Naive B cell (primary cell): ENCODE results near the gene SURF2. TPM values are rescaled to one million over a fixed set of nuclear protein-coding genes. Genes with fewer than 3 reads are reported as not detected.

Experiments used
- ATAC-seq, 2 donors: fragments of 150-1000 bp; cut with Tn5 transposase; 2 replicates each; pipeline ENCODE4 v1.10.0; 2021; ENCODE audit warnings: low read depth in 2 of 2, mild to moderate bottlenecking in 2 of 2, moderate library complexity in 2 of 2
- DNase-seq: peaks from one replicate; pipeline ENCODE4 v3.0.0; 2022
- H3K27ac Mint-ChIP-seq, 6 donors: one replicate each; pipeline ENCODE4 v1.8.0; 2020 to 2022; ENCODE audit warnings: mild to moderate bottlenecking in 6 of 6, mixed read lengths in 6 of 6, moderate library complexity in 5 of 6, inconsistent platforms in 2 of 6
- H3K27me3 Mint-ChIP-seq, 3 donors: one replicate each; pipeline ENCODE4 v1.8.0; 2021 to 2022; ENCODE audit warnings: mixed read lengths in 3 of 3, mild to moderate bottlenecking in 1 of 3
- H3K36me3 Mint-ChIP-seq, 2 donors: one replicate each; pipeline ENCODE4 v1.8.0; 2020 to 2022; ENCODE audit warnings: mixed read lengths in 2 of 2, inconsistent platforms in 1 of 2, mild to moderate bottlenecking in 1 of 2
- H3K4me1 Mint-ChIP-seq, 3 donors: one replicate each; pipeline ENCODE4 v1.8.0; 2020 to 2022; ENCODE audit warnings: mixed read lengths in 3 of 3, inconsistent platforms in 1 of 3, mild to moderate bottlenecking in 1 of 3, moderate library complexity in 1 of 3
- H3K4me3 Mint-ChIP-seq, 8 donors: one replicate each; pipeline ENCODE4 v1.8.0; 2020 to 2022; ENCODE audit warnings: mild to moderate bottlenecking in 8 of 8, mixed read lengths in 8 of 8, moderate library complexity in 8 of 8, inconsistent platforms in 2 of 8
- H3K9me3 Mint-ChIP-seq, 7 donors: one replicate each; pipeline ENCODE4 v1.8.0; 2020 to 2022; ENCODE audit warnings: mixed read lengths in 7 of 7, mild to moderate bottlenecking in 5 of 7, inconsistent platforms in 2 of 7, moderate library complexity in 1 of 7
- polyA plus RNA-seq, 6 donors: library from polyadenylated mRNA; unstranded; fragments of 300-500 nt; fragmentation: Illumina TruSeq; gene quantifications; one replicate each; pipeline ENCODE4 v1.2.3, GENCODE V29; 2021; ENCODE audit warnings: low read depth in 6 of 6

SURF2 gene
- polyA plus RNA-seq, 6 donors from 2014 or later, result 21.6 to 40.5 (median 28.1) TPM

DNA sequence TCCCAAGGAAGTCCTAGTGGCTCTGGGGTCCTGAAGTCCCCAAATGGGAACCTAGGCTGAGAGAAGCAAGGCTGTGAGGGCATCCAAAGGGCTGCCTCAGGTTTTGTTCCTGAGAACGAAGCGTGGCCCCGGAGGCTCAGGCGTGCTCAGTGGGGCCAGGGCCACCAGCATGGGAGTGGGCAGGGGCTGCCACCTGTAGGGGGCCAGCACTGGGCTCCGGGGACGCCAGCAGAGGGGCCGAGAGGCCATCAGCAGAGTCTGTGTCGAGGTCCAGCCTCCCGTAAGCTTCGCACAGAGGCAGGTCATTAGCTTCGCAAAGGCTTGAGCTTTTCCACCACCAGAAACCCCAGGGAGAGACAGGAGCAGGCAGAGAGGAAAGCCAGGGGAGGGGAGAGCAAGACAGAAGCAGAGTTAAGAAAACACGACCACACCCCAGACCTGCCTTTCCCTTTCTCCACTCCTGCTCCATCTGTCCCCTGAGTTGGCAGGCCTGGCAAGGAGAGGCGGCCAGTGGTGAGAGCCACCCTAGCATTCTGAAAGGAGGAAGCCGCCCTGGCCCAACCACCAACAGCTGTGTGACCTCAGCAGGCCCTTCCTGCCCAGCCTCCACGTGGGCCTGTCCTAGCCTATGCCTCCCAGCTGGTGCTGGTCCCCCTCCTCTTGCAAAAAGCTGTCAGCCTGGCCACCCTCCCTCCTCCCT, 14.8 kb upstream of the SURF2 start:
- Mint-ChIP-seq H3K4me3 (peak overlapping the region in 7 of 8 donors; percentile 20 to 75 (median 64)), H3K4me1 (peaks cover 46 to 66% (median 61%) of the 10 kb centered on the region in 3 donors), H3K27me3 (no peaks in the 10 kb centered on the region), H3K27ac (peak overlapping the region; percentile 32 to 94 (median 74)), H3K9me3 (peaks cover 0 to 10% (median 0%) of the 10 kb centered on the region in 7 donors), H3K36me3 (peaks cover 22 to 30% of the 10 kb centered on the region in 2 donors)
- ATAC-seq (no peak), DNase-seq (no peak)

DNA sequence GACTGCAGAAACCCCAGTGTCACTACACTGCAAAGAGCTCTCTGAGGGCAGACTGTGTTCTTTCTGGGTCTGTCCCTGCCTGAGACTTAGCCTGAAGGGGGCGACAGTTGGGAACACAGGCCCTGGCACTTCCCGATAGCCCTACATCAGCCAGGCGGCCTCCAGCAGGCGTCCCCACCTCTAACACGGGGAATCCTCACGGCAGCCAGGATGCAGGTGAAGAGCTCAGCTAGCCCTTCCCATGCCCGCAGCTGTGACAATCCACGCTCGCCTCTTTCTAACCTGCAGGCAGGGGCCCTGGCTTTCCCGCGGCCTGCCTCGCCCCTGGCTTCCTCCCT, 14.3 kb upstream of the SURF2 start:
- H3K36me3 Mint-ChIP-seq, result peaks cover 22 to 30% of the 10 kb centered on the region in 2 donors
- H3K27me3 Mint-ChIP-seq, result no peaks in the 10 kb centered on the region
- H3K4me1 Mint-ChIP-seq, result peaks cover 51 to 67% (median 61%) of the 10 kb centered on the region in 3 donors
- DNase-seq, result no peak
- ATAC-seq, result no peak
- peak overlapping the region in 6 of 8 donors; percentile 20 to 75 (median 46) for H3K4me3 Mint-ChIP-seq
- peak overlapping the region in 4 of 6 donors; percentile 52 to 91 (median 74) for H3K27ac Mint-ChIP-seq
- H3K9me3 Mint-ChIP-seq, result peaks cover 0 to 10% (median 0%) of the 10 kb centered on the region in 7 donors

DNA sequence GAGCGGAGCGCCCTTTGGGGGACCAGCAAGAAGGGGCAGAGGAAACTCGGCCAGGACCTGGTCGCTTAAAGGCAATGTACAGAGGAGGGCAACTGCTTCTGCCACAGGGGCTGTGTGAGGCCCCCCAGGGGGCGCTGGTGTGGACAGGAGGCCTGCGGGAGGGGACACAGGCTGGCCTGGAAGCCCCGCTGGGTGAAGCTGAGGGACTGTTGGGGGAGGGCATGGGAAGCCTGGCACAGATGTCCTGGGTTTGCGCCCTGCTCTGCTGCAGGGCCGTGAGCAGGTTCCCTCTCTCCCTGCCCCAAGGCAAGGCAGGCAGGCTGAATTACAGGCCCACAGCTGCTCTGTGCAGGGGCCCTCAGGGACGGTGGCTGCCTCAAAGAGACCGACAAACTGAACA, 13.8 kb upstream of the SURF2 start:
- ATAC-seq, result no peak
- Mint-ChIP-seq H3K4me1 (peaks cover 53 to 70% (median 60%) of the 10 kb centered on the region in 3 donors), H3K27me3 (no peaks in the 10 kb centered on the region), H3K27ac (peak overlapping the region in 2 of 6 donors; percentile 91), H3K4me3 (peak overlapping the region in 1 of 8 donors; percentile 63), H3K9me3 (peaks cover 0 to 10% (median 0%) of the 10 kb centered on the region in 7 donors), H3K36me3 (peaks cover 22 to 30% of the 10 kb centered on the region in 2 donors)
- DNase-seq, result no peak

DNA sequence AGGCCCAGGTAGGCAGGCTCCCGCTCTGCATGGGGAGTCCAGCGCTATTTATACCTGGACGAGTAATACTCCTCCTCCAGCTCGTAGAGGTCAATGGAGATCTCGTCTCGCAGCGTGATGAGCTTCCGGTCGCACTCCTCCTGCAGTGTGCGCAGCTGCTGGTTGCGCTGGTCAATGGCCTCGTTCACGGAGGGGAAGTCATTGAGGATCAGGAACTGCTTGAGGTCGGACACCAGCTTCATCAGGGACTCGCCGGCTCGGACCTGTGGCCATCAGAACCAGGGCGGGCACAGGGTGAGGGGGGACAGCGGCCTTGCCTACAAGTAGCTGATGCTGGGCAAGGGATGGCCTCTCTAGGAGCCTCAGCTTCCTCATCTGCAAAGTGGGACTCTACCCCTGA, 12.3 kb upstream of the SURF2 start:
- ATAC-seq (no peak), DNase-seq (no peak)
- Mint-ChIP-seq H3K36me3 (peaks cover 22 to 26% of the 10 kb centered on the region in 2 donors), H3K27ac (peak overlapping the region in 1 of 6 donors; percentile 49), H3K27me3 (no peaks in the 10 kb centered on the region), H3K4me1 (peaks cover 57 to 75% (median 58%) of the 10 kb centered on the region in 3 donors), H3K9me3 (peaks cover 0 to 10% (median 0%) of the 10 kb centered on the region in 7 donors), H3K4me3 (peak overlapping the region in 2 of 8 donors; percentile 75 to 95)

DNA sequence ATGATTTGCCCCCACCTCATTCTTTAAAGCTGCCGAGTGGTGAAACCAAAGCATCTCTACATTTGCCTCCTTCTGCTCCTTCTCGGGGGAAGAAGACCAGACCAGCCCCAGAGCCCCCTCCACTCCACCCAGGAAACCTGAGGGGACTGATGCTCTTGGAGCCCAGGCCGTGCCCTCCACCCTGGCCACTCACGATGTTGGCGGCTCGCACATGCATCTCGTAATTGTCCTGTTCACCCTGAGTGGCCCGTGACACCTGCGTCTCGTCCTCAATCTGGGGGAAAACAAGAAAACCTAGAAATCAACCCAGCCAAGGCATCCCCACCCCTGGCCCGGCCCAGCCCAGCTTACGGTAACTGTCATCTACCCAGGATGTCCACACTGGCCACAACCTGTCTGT, 11.4 kb upstream of the SURF2 start:
- Mint-ChIP-seq H3K9me3 (peaks cover 0 to 4% (median 0%) of the 10 kb centered on the region in 7 donors), H3K4me1 (peaks cover 50 to 72% (median 57%) of the 10 kb centered on the region in 3 donors), H3K36me3 (peaks cover 17 to 18% of the 10 kb centered on the region in 2 donors)

DNA sequence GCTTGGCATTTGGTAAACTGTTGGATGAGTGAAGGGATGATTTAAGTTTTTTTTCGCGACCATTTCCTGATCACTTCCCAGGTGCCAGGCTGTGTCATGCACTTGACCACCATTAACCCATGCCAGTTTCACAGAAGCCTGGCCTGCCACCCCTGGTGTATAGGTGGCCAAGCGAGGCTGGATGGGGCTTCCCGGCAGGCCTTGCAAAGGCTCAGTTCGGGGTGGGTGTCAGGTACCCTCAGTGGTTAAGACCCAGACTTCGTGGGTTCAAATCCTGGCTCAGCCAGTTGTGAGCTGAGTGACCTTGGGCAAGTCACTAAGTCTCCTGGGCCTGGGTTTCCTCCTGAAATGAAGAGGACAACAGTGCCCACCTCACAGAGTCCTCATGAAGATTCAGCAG, 10.8 kb upstream of the SURF2 start:
- ATAC-seq, result no peak
- no peaks in the 10 kb centered on the region for H3K9me3 Mint-ChIP-seq
- H3K27me3 Mint-ChIP-seq, result no peaks in the 10 kb centered on the region
- no peak for DNase-seq
- peak overlapping the region in 1 of 6 donors; percentile 97 for H3K27ac Mint-ChIP-seq
- peaks cover 43 to 66% (median 54%) of the 10 kb centered on the region in 3 donors for H3K4me1 Mint-ChIP-seq
- H3K4me3 Mint-ChIP-seq, result peak overlapping the region in 7 of 8 donors; percentile 8 to 100 (median 95)
- peaks cover 11 to 12% of the 10 kb centered on the region in 2 donors for H3K36me3 Mint-ChIP-seq

More for the DNA sequence above, 11.4 kb upstream of the SURF2 start:
- Mint-ChIP-seq H3K27me3 (no peaks in the 10 kb centered on the region), H3K27ac (peak overlapping the region in 4 of 6 donors; percentile 30 to 58 (median 50)), H3K4me3 (peak overlapping the region in 3 of 8 donors; percentile 29 to 95 (median 61))
- DNase-seq, result no peak
- no peak for ATAC-seq

DNA sequence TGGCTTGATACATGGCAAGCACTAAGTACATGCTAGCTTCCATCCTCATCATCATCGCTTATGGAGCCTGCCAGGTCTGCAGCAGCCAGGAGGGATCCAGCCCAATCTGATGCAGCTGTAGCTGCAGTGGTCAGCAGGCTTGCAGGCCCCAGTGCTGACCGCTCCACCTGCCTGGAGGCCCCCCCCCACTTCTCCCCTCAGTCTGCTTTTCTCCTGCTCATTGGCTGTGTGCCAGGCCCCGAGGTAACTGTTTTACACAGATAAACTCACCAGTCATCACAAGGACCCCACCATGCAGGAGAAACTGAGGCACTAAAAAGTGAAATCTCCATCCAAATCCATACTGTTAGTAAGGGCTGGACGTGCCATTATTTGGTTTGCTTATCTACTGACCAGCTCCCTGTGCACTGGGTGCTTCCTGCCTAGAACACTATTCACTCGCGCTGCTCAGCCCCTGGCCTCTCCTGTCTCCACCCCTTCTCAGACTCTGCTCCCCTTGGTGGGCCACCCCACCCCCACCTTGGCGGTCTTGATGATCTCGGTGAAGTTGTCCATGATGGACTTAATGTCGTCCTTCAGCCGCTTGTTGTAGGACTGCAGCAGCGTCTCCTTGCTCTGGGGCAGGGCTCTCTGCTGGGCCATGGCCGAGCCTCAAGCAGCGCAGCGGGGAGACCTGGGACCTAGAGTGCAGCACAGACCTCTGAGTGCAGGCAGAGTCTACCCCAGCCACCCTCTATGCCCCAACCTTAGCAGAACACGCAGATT, 10.1 kb upstream of the SURF2 start:
- no peaks in the 10 kb centered on the region for H3K9me3 Mint-ChIP-seq
- peaks cover 7% of the 10 kb centered on the region in 2 donors for H3K36me3 Mint-ChIP-seq
- DNase-seq, result no peak
- peaks cover 39 to 60% (median 48%) of the 10 kb centered on the region in 3 donors for H3K4me1 Mint-ChIP-seq
- no peak for ATAC-seq
- no peaks in the 10 kb centered on the region for H3K27me3 Mint-ChIP-seq
- H3K27ac Mint-ChIP-seq, result peak overlapping the region; percentile 88 to 99 (median 97)
- H3K4me3 Mint-ChIP-seq, result peak overlapping the region; percentile 92 to 100 (median 99)

DNA sequence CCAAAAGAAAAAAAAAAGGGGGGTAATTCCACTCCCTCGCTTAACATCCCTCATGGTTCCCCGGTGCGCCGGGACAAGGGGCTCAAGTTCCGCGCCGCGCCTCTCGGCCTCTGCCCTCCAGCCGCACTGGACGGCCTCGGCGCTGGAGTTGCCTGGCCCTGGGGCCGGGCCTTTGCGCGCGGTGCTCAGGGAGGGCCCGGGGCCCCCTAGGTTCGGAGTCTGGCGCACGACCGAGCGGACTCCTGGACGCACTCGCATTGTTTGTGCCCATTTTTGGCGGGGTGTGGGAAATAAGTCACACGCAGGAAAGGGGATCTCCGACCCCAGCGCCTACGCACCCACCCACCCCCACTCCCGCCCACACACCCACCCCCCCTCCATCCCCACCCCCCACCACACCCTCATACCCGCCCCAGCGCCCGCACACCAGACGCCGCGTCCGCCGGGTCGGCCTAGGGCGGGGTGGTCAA, 8.8 kb upstream of the SURF2 start:
- DNase-seq, result no peak
- Mint-ChIP-seq H3K4me3 (peak overlapping the region; percentile 92 to 100 (median 99)), H3K4me1 (peaks cover 27 to 46% (median 40%) of the 10 kb centered on the region in 3 donors), H3K9me3 (no peaks in the 10 kb centered on the region), H3K27me3 (no peaks in the 10 kb centered on the region), H3K36me3 (peaks cover 0 to 10% of the 10 kb centered on the region in 2 donors), H3K27ac (peak overlapping the region; percentile 97 to 100 (median 99))
- peak; percentile 58 to 61 for ATAC-seq

DNA sequence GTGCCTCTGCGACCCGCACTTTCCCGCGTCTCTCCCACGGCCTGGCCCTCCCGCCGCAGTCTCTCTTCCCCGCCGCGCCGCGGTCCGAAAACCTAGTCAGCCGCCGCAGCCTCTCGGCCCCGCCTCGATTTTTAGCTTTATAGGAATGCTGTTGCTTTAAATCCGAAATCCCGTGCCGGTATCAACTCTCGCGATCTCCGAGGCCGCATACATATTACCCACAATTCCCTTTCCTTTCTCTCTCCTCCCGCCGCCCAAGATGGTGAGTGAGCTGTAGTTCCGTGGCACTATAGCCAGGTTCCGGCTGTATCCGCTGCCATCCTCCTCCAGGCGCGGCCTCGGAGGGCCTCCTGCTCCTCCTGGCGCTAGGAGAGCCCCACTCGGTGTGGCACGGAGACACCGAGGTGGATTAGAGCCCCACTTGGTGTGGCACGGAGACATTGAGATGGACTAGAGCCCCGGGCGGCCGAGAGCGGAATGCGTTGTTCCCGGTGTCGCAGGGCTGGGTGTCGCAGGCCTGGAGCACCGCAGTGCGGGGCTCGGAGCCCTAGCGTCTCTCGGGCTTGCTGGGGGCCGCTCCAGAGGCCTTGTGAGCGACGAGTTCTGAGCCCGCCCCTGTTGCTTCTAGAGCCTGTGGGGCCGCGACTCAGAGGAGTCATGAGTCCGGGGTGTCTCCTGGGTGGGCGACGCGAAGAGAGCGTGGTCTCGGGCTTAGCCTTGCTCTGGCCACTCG, 8.2 kb upstream of the SURF2 start, which contains the start of the genes MED22 and RPL7A:
TSS of gene MED22 (minus strand) at position 147 of the 733 bp plus-strand sequence. CDS start 1,469 bp downstream, outside the sequence.
TSS of gene RPL7A (plus strand) at position 234 of the 733 bp plus-strand sequence. CDS start at position 260, 26 bp downstream.
- Mint-ChIP-seq H3K4me3 (peak within 1 kb of the TSS; percentile 92 to 100 (median 99)), H3K27ac (peak within 1 kb of the TSS; percentile 97 to 100 (median 99)), H3K36me3 (peaks cover 5 to 10% of the 10 kb centered on the region in 2 donors), H3K4me1 (peaks cover 31 to 44% (median 43%) of the 10 kb centered on the region in 3 donors), H3K27me3 (no peaks in the 10 kb centered on the region), H3K9me3 (no peaks in the 10 kb centered on the region)
- DNase-seq, result peak; percentile 91
- ATAC-seq, result peak; percentile 82 to 84

DNA sequence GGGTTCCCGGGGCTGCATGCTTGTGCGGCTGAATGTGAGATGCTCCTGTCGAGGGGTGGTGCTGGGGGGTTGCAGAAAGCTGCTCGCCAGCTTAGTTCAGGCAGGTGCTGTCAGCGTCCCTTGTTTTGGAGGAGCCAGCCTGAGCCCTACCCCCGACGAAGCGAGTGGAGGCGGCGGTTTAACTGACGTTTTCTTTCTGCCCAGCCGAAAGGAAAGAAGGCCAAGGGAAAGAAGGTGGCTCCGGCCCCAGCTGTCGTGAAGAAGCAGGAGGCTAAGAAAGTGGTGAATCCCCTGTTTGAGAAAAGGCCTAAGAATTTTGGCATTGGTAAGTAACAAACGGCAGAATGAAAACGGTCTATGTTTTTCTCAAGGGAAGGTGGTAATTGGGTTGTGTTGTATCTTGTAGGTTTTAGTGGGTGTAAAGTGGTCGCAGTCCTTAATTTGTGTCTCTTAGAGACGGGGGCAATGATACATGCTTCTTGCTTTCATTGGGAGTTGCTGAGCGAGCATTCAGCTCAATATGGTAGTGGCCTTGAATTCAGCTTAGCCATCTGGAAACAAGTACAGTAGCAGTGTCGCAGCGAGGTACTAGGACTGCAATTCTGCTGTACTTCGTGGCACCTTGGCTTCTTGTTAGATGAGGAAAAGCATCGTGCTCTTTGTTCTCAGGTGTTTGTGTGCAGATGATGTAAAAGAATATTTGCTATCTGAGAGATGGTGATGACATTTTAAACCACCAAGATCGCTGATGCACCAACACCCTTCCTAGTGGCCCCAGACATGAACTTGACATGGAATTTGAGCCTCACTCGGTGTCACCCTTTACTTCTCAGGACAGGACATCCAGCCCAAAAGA, 7.4 kb upstream of the SURF2 start:
- peaks cover 33 to 47% (median 43%) of the 10 kb centered on the region in 3 donors for H3K4me1 Mint-ChIP-seq
- no peak for DNase-seq

DNA sequence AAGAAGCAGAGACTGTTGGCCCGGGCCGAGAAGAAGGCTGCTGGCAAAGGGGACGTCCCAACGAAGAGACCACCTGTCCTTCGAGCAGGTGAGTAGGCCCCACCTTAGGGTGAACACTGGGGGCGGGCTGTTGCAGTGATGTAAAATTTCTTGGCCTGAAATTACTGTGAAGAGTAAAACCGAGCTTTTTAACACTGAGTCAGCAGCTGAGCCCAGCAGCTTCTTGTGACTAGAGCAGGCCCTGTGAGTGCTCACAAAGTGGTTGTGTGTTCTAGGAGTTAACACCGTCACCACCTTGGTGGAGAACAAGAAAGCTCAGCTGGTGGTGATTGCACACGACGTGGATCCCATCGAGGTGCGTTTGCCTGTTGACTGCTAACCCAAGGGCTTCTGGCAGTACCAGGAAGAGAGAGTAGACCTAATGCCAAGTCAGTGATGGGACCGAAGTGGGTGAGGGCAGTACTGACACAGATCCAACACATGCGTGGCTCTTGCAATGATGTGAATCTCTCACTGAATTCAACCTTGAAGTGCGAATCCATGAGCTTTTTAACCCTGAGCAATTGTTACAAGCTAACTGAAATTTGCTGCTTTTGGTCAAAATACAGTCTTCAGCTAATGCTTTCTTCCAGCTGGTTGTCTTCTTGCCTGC, 6.3 kb upstream of the SURF2 start:
- Mint-ChIP-seq H3K9me3 (no peaks in the 10 kb centered on the region), H3K4me1 (peaks cover 33 to 49% (median 43%) of the 10 kb centered on the region in 3 donors), H3K36me3 (peaks cover 9 to 10% of the 10 kb centered on the region in 2 donors)

More for the DNA sequence above, 7.4 kb upstream of the SURF2 start:
- Mint-ChIP-seq H3K4me3 (peak overlapping the region; percentile 92 to 100 (median 99)), H3K9me3 (no peaks in the 10 kb centered on the region), H3K27ac (peak overlapping the region; percentile 97 to 100 (median 99)), H3K27me3 (no peaks in the 10 kb centered on the region), H3K36me3 (peaks cover 9 to 10% of the 10 kb centered on the region in 2 donors)
- no peak for ATAC-seq

More for the DNA sequence above, 6.3 kb upstream of the SURF2 start:
- Mint-ChIP-seq H3K4me3 (peak overlapping the region in 7 of 8 donors; percentile 5 to 100 (median 95)), H3K27ac (peak overlapping the region in 2 of 6 donors; percentile 67 to 97), H3K27me3 (no peaks in the 10 kb centered on the region)
- DNase-seq (no peak), ATAC-seq (no peak)
